Measurements from ENCODE around the gene CERKL.

- no peak for TF ChIP-seq CTCF (conservative IDR thresholded peaks at IDR 0.05; ENCODE audit: low read depth in 2 of 2)
- no peak for TF ChIP-seq EZH2phosphoT487 (IDR thresholded peaks at IDR 0.05; ENCODE audit: unreplicated experiment)
- no peak for TF ChIP-seq POLR2AphosphoS5 (IDR thresholded peaks at IDR 0.05; ENCODE audit: low read depth)
- no peak for TF ChIP-seq EZH2 (IDR thresholded peaks at IDR 0.05; ENCODE audit: low read depth, unreplicated experiment)
- TF ChIP-seq REST (IDR thresholded peaks at IDR 0.05; ENCODE audit: unreplicated experiment): no peak
- TF ChIP-seq ZNF331 (CRISPR knock-in tag; IDR thresholded peaks at IDR 0.05; ENCODE audit: low read depth): no peak
- no peak for TF ChIP-seq JUNB (IDR thresholded peaks at IDR 0.05; ENCODE audit: unreplicated experiment)
Measured at GRCh38 chr2:181627545-181627944, 29.4 kb downstream of the CERKL start.

Measured in GM23338 (cell line).